HepG2 (cell line): ENCODE results near the gene RAPGEFL1. TPM values are rescaled to one million over a fixed set of nuclear protein-coding genes. Genes with fewer than 3 reads are reported as not detected.
A peak's percentile ranks its signal among the peaks of the same experiment; 100 is the strongest.

Experiments used
- AGO2 ChIP-seq: fragments of 200-400 bp; formaldehyde crosslinking; optimal IDR thresholded peaks from 2 replicates; pipeline ENCODE3; 2017; ENCODE audit warnings: mild to moderate bottlenecking, low read depth, low read length, moderate library complexity
- DBP ChIP-seq: sonication (generic); formaldehyde crosslinking; IDR thresholded peaks from 2 replicates; pipeline ENCODE4 v1.4.0; 2020; ENCODE audit warnings: missing genetic modification reagents; ENCODE audit errors: not compliant biosample characterization
- E2F2 ChIP-seq: sonication (generic); formaldehyde crosslinking; IDR thresholded peaks from 2 replicates; pipeline ENCODE4 v1.4.0; 2020; ENCODE audit warnings: missing genetic modification reagents, borderline replicate concordance
- MZF1 ChIP-seq: sonication (generic); formaldehyde crosslinking; IDR thresholded peaks from 2 replicates; pipeline ENCODE4 v1.8.1; 2023; ENCODE audit warnings: mild to moderate bottlenecking, missing genetic modification reagents, borderline replicate concordance
- RFXAP ChIP-seq: sonication (generic); formaldehyde crosslinking; IDR thresholded peaks from 2 replicates; pipeline ENCODE4 v1.4.0; 2020; ENCODE audit warnings: missing genetic modification reagents, borderline replicate concordance
- TBX3 ChIP-seq: fragments of 450-650 bp; IDR thresholded peaks from 2 replicates; pipeline ENCODE4 v1.6.1; 2017; ENCODE audit warnings: antibody characterized with exemption, mild to moderate bottlenecking, inconsistent platforms, borderline replicate concordance
- TOE1 ChIP-seq: sonication (generic); formaldehyde crosslinking; IDR thresholded peaks from 2 replicates; pipeline ENCODE4 v1.4.0; 2020; ENCODE audit warnings: mild to moderate bottlenecking, missing genetic modification reagents
- TSC22D2 ChIP-seq: sonication (generic); formaldehyde crosslinking; IDR thresholded peaks from 2 replicates; pipeline ENCODE4 v1.5.1; 2020; ENCODE audit warnings: missing genetic modification reagents, mild to moderate bottlenecking, borderline replicate concordance
- ZKSCAN1 ChIP-seq: fragments of 150-350 bp; IDR thresholded peaks from 2 replicates; pipeline ENCODE4 v1.6.1; 2014; ENCODE audit warnings: low read length
- ZNF124 ChIP-seq: sonication (generic); formaldehyde crosslinking; IDR thresholded peaks from 2 replicates; pipeline ENCODE4 v1.4.0; 2020; ENCODE audit warnings: missing genetic modification reagents
- ZNF44 ChIP-seq: sonication (generic); formaldehyde crosslinking; IDR thresholded peaks from 2 replicates; pipeline ENCODE4 v1.5.1; 2020; ENCODE audit warnings: mild to moderate bottlenecking, missing genetic modification reagents
- ZNF589 ChIP-seq: sonication (generic); formaldehyde crosslinking; conservative IDR thresholded peaks from 2 replicates; pipeline ENCODE4 v1.8.0; 2022; ENCODE audit warnings: mild to moderate bottlenecking, moderate library complexity, missing genetic modification reagents
- polyA plus RNA-seq, 8 experiments: library from polyadenylated mRNA; depleted of rRNA in 3 of 8; stranded (reverse) in 7 of 8; unstranded in 1 of 8; fragments of >200 nt; fragmentation: Illumina TruSeq in 4 of 8; extraction: Trizol in 4 of 8; gene quantifications; 2 replicates each; pipeline versions ENCODE4 v1.2.1 to v1.2.3, GENCODE V29; 2011 to 2016; ENCODE audit warnings: low read depth in 4 of 8, missing spikeins in 1 of 8, mixed read lengths in 1 of 8; ENCODE audit not compliant: insufficient read depth in 1 of 8
- total RNA-seq, 5 experiments: library from RNA; depleted of rRNA; stranded (reverse); fragments of >200 nt; fragmentation: Illumina TruSeq; extraction: Trizol; gene quantifications; 2 replicates each; pipeline ENCODE4 v1.2.3, GENCODE V29; 2016; ENCODE audit warnings: low read depth in 1 of 5
- TF ChIP-seq, protein P1 (sequence below): sonication (generic); formaldehyde crosslinking; IDR thresholded peaks from 2 replicates; pipeline ENCODE4 v1.8.0; 2022; ENCODE audit warnings: mild to moderate bottlenecking, missing genetic modification reagents, moderate library complexity
- TF ChIP-seq, protein P2 (sequence below): sonication (generic); formaldehyde crosslinking; IDR thresholded peaks from 2 replicates; pipeline ENCODE4 v1.4.0; 2020; ENCODE audit warnings: mild to moderate bottlenecking, missing genetic modification reagents
- TF ChIP-seq, protein P3 (sequence below): sonication (generic); formaldehyde crosslinking; IDR thresholded peaks from 2 replicates; pipeline ENCODE4 v1.8.1; 2023; ENCODE audit warnings: mild to moderate bottlenecking, moderate library complexity, missing genetic modification reagents
- TF ChIP-seq, protein P4 (sequence below): sonication (generic); formaldehyde crosslinking; conservative IDR thresholded peaks from 2 replicates; pipeline ENCODE4 v1.8.1; 2023; ENCODE audit warnings: missing genetic modification reagents

The RAPGEFL1 gene
- total and polyA plus RNA-seq, 2 of the 13 experiments (the other 11 are each of a cell fraction or from before 2014, with no cell fraction given), result 4.5 to 7.8 TPM

- TF ChIP-seq, protein P1, sequence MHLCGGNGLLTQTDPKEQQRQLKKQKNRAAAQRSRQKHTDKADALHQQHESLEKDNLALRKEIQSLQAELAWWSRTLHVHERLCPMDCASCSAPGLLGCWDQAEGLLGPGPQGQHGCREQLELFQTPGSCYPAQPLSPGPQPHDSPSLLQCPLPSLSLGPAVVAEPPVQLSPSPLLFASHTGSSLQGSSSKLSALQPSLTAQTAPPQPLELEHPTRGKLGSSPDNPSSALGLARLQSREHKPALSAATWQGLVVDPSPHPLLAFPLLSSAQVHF, result no peak
- TF ChIP-seq ZNF124 (CRISPR knock-in tag) (no peak), TOE1 (CRISPR knock-in tag) (no peak), TBX3 (no peak), AGO2 (no peak), MZF1 (CRISPR knock-in tag) (no peak), ZNF44 (CRISPR knock-in tag) (no peak), ZKSCAN1 (0 out of 2 replicates have a peak, but pooled peaks have one; percentile 5), ZNF589 (CRISPR knock-in tag) (no peak), E2F2 (CRISPR knock-in tag) (no peak), TSC22D2 (no peak), RFXAP (no peak), DBP (CRISPR knock-in tag) (no peak)
- TF ChIP-seq, protein P2, sequence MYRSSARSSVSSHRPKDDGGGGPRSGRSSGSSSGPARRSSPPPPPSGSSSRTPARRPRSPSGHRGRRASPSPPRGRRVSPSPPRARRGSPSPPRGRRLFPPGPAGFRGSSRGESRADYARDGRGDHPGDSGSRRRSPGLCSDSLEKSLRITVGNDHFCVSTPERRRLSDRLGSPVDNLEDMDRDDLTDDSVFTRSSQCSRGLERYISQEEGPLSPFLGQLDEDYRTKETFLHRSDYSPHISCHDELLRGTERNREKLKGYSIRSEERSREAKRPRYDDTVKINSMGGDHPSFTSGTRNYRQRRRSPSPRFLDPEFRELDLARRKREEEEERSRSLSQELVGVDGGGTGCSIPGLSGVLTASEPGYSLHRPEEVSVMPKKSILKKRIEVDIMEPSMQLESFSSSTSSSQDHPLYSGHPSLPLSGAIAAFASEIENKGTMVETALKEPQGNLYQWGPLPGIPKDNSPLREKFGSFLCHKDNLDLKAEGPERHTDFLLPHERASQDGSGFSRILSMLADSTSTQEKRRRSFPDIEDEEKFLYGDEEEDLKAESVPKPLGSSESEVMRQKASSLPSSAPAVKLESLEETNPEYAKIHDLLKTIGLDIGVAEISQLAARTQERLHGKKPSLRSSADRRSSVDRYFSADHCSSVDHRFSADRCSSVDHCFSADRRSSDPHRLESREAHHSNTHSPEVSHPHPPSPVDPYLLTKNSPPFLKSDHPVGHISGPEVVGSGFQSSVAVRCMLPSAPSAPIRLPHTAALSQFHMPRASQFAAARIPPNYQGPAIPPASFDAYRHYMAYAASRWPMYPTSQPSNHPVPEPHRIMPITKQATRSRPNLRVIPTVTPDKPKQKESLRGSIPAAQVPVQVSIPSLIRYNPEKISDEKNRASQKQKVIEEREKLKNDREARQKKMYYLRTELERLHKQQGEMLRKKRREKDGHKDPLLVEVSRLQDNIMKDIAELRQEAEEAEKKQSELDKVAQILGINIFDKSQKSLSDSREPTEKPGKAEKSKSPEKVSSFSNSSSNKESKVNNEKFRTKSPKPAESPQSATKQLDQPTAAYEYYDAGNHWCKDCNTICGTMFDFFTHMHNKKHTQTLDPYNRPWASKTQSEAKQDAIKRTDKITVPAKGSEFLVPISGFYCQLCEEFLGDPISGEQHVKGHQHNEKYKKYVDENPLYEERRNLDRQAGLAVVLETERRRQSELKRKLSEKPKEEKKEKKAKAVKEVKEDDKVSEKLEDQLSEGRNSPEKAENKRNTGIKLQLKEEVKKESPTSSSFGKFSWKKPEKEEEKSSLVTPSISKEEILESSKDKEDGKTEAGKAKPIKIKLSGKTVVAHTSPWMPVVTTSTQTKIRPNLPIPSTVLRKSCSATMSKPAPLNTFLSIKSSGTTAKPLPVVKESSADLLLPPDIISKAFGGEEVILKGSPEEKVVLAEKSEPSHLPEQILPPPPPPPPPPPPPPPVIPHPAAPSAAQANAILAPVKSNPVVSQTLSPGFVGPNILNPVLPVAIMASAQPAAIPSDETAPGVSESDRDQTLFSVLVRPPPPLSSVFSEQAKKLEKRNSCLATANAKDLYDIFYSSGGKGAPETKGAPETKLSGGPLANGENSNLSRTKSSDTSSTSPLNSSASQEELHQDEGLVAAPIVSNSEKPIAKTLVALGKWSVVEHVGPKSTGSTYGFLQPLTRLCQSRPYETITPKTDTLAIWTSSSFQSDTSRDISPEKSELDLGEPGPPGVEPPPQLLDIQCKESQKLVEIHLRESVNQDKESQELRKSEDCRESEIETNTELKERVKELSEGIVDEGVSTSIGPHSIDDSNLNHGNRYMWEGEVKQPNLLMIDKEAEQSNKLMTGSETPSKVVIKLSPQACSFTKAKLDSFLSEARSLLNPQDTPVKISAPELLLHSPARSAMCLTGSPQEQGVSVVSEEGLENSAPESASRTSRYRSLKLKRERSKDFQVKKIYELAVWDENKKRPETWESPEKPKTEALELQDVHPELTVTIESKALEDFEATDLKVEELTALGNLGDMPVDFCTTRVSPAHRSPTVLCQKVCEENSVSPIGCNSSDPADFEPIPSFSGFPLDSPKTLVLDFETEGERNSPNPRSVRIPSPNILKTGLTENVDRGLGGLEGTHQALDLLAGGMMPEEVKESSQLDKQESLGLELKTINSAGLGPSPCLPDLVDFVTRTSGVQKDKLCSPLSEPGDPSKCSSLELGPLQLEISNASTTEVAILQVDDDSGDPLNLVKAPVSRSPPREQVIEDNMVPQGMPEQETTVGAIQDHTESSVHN (CRISPR knock-in tag), result no peak
- TF ChIP-seq, protein P3, sequence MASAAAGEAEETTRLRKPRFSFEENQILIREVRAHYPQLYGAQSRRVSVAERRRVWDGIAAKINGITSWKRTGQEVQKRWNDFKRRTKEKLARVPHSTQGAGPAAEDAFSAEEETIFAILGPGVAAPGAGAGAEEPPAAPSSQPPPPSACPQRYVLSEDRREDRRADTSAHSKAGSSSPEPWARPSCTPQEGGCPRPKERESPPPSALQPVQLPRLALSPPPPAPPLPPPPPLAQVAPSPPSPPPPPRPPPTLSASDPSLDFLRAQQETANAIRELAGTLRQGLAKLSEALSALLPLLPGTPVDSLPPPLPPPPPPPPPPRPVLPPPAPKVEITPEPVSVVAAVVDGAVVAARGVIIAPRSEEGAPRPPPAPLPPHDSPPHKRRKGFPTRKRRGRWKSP (CRISPR knock-in tag), result no peak
- TF ChIP-seq, protein P4, sequence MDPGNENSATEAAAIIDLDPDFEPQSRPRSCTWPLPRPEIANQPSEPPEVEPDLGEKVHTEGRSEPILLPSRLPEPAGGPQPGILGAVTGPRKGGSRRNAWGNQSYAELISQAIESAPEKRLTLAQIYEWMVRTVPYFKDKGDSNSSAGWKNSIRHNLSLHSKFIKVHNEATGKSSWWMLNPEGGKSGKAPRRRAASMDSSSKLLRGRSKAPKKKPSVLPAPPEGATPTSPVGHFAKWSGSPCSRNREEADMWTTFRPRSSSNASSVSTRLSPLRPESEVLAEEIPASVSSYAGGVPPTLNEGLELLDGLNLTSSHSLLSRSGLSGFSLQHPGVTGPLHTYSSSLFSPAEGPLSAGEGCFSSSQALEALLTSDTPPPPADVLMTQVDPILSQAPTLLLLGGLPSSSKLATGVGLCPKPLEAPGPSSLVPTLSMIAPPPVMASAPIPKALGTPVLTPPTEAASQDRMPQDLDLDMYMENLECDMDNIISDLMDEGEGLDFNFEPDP, result no peak
Observed at GRCh38 chr17:40168262-40168832, 8.9 kb upstream of the RAPGEFL1 start (continued).
